DMS114 treated with DMSO at 0.1 percent for 48 hours (cell line): ENCODE measurements around the gene MARS2.
"Not testable (repeated sequence)": the region's sequence is repeated elsewhere in the genome, so short reads cannot be mapped to it uniquely, and the experiment has no call there.

Experiments
- DNase-seq: peaks from one replicate; lab custom pipeline; 2025; ENCODE audit not compliant: unreplicated experiment; lab: John Stamatoyannopoulos, UW

MARS2 gene

GRCh38 chr2:197705121-197705911 is at the start of gene MARS2:
TSS of gene MARS2 (plus strand) at chr2:197705369. CDS start at chr2:197705406, 37 bp downstream.
- DNase-seq: peak; percentile 81

- no peak for DNase-seq
Observed at GRCh38 chr2:197657562-197657961, 47.6 kb upstream of the MARS2 start.

- no peak for DNase-seq
Observed at GRCh38 chr2:197661626-197662025, 43.5 kb upstream of the MARS2 start.

- DNase-seq: no peak
Observed at GRCh38 chr2:197666277-197666676, 38.9 kb upstream of the MARS2 start.

- no peak for DNase-seq
Observed at GRCh38 chr2:197668296-197668695, 36.9 kb upstream of the MARS2 start.

GRCh38 chr2:197669077-197669476 is 36.1 kb upstream of the MARS2 start:
- DNase-seq: no peak

- no peak for DNase-seq
Observed at GRCh38 chr2:197672371-197672893, 32.7 kb upstream of the MARS2 start.

- DNase-seq: no peak
Observed at GRCh38 chr2:197673106-197673505, 32.1 kb upstream of the MARS2 start.

GRCh38 chr2:197673606-197674005 is 31.6 kb upstream of the MARS2 start:
- DNase-seq: no peak

- DNase-seq: no peak
Observed at GRCh38 chr2:197674060-197674459, 31.1 kb upstream of the MARS2 start.

GRCh38 chr2:197674591-197674990 is 30.6 kb upstream of the MARS2 start:
- no peak for DNase-seq

GRCh38 chr2:197675246-197675645 is 29.9 kb upstream of the MARS2 start, which contains the start of gene RFTN2:
TSS of gene RFTN2 (minus strand) at chr2:197675587. CDS start at chr2:197675458, 129 bp downstream.
- no peak for DNase-seq

- DNase-seq: no peak
Observed at GRCh38 chr2:197675711-197676188, 29.4 kb upstream of the MARS2 start.

GRCh38 chr2:197677056-197677455 is 28.1 kb upstream of the MARS2 start:
- DNase-seq: no peak

GRCh38 chr2:197677483-197677882 is 27.7 kb upstream of the MARS2 start:
- DNase-seq: no peak

- DNase-seq: not testable (repeated sequence)
Observed at GRCh38 chr2:197695206-197695605, 10.0 kb upstream of the MARS2 start.

GRCh38 chr2:197695971-197696370 is 9.2 kb upstream of the MARS2 start:
- DNase-seq: not testable (repeated sequence)

- DNase-seq: not testable (repeated sequence)
Observed at GRCh38 chr2:197696571-197696970, 8.6 kb upstream of the MARS2 start.

GRCh38 chr2:197699724-197700123 is 5.4 kb upstream of the MARS2 start:
- DNase-seq: not testable (repeated sequence)

GRCh38 chr2:197700960-197701359 is 4.2 kb upstream of the MARS2 start:
- no peak for DNase-seq

GRCh38 chr2:197704434-197705120 is 592 bp upstream of the MARS2 start:
- DNase-seq: no peak
